Measurements from ENCODE around the gene FAT1. TPM values are rescaled to one million over a fixed set of nuclear protein-coding genes. Genes with fewer than 3 reads are reported as not detected.

FAT1 gene
- total RNA-seq, 2 donors from 2014 or later: 70.3 to 89.5 TPM

DNA sequence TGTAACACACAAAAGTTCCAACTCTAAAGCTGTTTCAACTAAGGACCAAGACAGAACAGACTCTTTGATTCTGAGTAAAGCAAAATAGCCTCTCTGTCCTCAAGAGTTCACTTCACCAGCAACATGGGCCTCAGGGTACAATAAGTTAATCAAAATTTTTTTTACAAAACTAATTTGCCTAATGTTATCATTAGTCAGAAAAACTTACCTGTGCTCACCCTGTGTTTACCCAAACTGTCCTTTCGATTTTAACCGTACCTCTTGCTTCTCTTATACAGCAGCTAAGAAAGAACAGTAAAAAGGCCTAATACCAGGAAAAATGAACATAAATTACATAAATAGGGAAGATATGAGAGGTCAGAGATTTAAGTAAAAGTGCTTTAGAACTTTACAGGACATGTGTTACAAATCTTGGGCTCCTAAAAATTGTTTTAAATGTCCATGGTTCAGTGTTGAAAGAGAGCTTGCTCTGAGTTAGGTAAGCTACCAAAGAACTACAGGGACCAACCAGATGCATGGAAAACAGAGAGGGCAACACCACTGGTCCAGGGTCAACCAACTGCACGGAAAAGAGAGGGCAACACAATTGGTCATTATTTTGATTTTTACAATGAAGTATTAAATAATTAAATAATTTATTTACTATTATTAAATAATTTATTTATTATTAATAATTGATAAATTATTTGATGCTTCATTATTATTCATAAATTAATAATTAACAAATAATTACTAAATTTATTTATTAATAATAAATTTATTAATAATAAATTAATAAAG is 73.1 kb downstream of the FAT1 start:
- Histone ChIP-seq H3K27ac (no peak overlapping the region), H3K4me3 (no peak overlapping the region), H3K36me3 (no peaks in the 10 kb centered on the region), H3K4me1 (peaks cover 0 to 11% of the 10 kb centered on the region in 2 donors), H3K27me3 (no peaks in the 10 kb centered on the region), H3K9me3 (no peaks in the 10 kb centered on the region)
- TF ChIP-seq, protein P1, sequence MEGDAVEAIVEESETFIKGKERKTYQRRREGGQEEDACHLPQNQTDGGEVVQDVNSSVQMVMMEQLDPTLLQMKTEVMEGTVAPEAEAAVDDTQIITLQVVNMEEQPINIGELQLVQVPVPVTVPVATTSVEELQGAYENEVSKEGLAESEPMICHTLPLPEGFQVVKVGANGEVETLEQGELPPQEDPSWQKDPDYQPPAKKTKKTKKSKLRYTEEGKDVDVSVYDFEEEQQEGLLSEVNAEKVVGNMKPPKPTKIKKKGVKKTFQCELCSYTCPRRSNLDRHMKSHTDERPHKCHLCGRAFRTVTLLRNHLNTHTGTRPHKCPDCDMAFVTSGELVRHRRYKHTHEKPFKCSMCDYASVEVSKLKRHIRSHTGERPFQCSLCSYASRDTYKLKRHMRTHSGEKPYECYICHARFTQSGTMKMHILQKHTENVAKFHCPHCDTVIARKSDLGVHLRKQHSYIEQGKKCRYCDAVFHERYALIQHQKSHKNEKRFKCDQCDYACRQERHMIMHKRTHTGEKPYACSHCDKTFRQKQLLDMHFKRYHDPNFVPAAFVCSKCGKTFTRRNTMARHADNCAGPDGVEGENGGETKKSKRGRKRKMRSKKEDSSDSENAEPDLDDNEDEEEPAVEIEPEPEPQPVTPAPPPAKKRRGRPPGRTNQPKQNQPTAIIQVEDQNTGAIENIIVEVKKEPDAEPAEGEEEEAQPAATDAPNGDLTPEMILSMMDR (IDR thresholded peaks at IDR 0.05): no peak
- no peak for DNase-seq (ENCODE audit: low spot score)

DNA sequence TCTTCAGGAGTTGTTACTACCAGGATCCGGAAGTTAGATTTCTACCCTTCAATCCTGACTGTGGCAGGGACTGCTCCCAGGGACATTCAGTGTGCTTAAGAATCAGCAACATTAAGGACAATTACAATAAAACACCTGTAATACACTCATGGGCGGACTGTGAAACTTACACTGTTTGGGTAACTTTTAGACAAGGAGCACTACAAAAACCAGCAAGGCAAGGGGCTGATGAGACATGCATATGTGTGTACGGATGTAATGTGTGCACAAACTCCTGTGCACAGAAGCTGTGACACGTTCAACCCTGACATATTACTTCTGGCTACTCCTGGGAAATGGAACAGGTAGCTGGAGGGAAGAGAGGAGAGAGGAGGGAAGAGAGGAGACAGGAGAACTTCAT is 75.8 kb downstream of the FAT1 start:
- Histone ChIP-seq H3K9me3 (no peaks in the 10 kb centered on the region), H3K27ac (no peak overlapping the region), H3K4me3 (no peak overlapping the region), H3K36me3 (no peaks in the 10 kb centered on the region), H3K27me3 (no peaks in the 10 kb centered on the region), H3K4me1 (peaks cover 0 to 22% of the 10 kb centered on the region in 2 donors)
- TF ChIP-seq, protein P1 (IDR thresholded peaks at IDR 0.05): no peak
- DNase-seq (ENCODE audit: low spot score): no peak

DNA sequence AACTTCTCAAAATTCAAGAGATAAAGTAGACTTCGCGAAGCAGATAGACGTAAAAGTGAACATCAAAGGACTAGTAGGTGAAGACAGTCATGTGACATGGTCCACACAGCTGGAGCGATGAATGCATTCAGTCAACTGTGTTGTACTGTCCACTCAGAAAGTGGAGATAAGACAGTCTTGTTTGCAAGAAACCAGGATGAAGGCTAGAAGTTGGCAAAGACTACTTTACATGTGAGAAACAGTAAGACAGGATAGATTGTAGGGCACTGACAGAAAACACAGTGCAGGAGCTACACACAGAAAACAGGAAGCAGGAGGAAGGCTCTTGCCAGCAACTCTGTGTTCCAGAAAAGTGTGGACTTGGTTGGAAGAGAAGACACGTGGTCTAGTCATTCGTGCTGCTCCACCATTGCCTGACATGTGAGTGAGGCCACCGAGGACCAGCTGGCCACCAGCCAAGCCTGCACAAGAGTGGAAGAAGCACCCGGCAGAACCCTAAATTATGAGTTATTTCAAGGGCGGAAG is 78.9 kb downstream of the FAT1 start:
- H3K27ac ChIP-seq: no peak overlapping the region
- H3K4me1 ChIP-seq: peaks cover 0 to 12% of the 10 kb centered on the region in 2 donors
- DNase-seq (ENCODE audit: low spot score): no peak
- H3K27me3 ChIP-seq: no peaks in the 10 kb centered on the region
- no peaks in the 10 kb centered on the region for H3K36me3 ChIP-seq
- TF ChIP-seq, protein P1 (IDR thresholded peaks at IDR 0.05): no peak
- H3K9me3 ChIP-seq: no peaks in the 10 kb centered on the region
- H3K4me3 ChIP-seq: no peak overlapping the region

DNA sequence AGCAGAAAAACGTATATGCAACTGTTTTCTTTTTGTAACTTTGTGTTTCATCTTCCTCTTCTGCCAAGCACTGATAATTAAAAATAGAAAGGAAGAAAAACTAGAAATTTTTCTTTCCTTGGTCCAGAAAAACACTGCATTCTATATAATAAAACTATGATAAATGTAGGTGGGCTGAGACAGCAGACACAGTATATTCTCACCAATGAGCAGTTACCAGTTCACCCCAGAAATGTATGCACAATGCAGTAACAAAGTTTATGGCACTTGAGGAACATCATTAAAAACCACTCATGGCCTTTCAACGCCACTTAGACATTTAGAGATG is 79.4 kb downstream of the FAT1 start:
- Histone ChIP-seq H3K9me3 (no peaks in the 10 kb centered on the region), H3K27me3 (no peaks in the 10 kb centered on the region), H3K27ac (no peak overlapping the region), H3K36me3 (no peaks in the 10 kb centered on the region), H3K4me3 (no peak overlapping the region), H3K4me1 (peaks cover 0 to 12% of the 10 kb centered on the region in 2 donors)
- TF ChIP-seq, protein P1 (IDR thresholded peaks at IDR 0.05): no peak
- DNase-seq (ENCODE audit: low spot score): no peak

GRCh38 chr4:186643501-186644310 is 80.0 kb downstream of the FAT1 start:
- Histone ChIP-seq H3K9me3 (no peaks in the 10 kb centered on the region), H3K27me3 (no peaks in the 10 kb centered on the region), H3K4me3 (no peak overlapping the region), H3K4me1 (peaks cover 0 to 12% of the 10 kb centered on the region in 2 donors), H3K36me3 (no peaks in the 10 kb centered on the region), H3K27ac (no peak overlapping the region)
- TF ChIP-seq, protein P1 (IDR thresholded peaks at IDR 0.05): no peak
- no peak for DNase-seq (ENCODE audit: low spot score)
